Uterus (tissue), 4 donors: ENCODE measurements around the gene TSHZ2. TPM values are rescaled to one million over a fixed set of nuclear protein-coding genes. Genes with fewer than 3 reads are reported as not detected.

Experiments used
- DNase-seq, 2 donors: peaks; one replicate each; pipeline ENCODE4 v3.0.0-alpha.2; 2019 to 2020
- H3K27ac ChIP-seq, 2 donors: fragments of 200-600 bp; sonication (generic); 1 replicate in 1 of 2; 2 replicates in 1 of 2; pipeline ENCODE4 v1.5.1; 2016 to 2018
- H3K27me3 ChIP-seq, 2 donors: fragments of 200-600 bp; sonication (generic); one replicate each; pipeline ENCODE4 v1.5.1; 2018 to 2019; ENCODE audit warnings: control low read depth in 1 of 2
- H3K36me3 ChIP-seq, 2 donors: fragments of 200-600 bp; sonication (generic); one replicate each; pipeline ENCODE4 v1.5.1; 2019; ENCODE audit warnings: control low read depth in 1 of 2
- H3K4me1 ChIP-seq, 2 donors: fragments of 200-600 bp; sonication (generic); one replicate each; pipeline ENCODE4 v1.5.1; 2018 to 2019; ENCODE audit warnings: control low read depth in 1 of 2
- H3K4me3 ChIP-seq, 2 donors: fragments of 200-600 bp; sonication (generic); 1 replicate in 1 of 2; 2 replicates in 1 of 2; pipeline ENCODE4 v1.5.1; 2018 to 2019; ENCODE audit warnings: mild to moderate bottlenecking in 1 of 2
- H3K9me3 ChIP-seq, 2 donors: fragments of 200-600 bp; sonication (generic); one replicate each; pipeline ENCODE4 v1.5.1; 2019; ENCODE audit warnings: control low read depth in 1 of 2
- CTCF ChIP-seq, 4 experiments: fragments of 200-600 bp in 2 of 4; fragments of 450-650 bp in 2 of 4; sonication (generic) in 2 of 4; IDR thresholded peaks; one replicate each; pipeline ENCODE4 v1.5.1; 2016 to 2019; ENCODE audit warnings: antibody characterized with exemption in 4 of 4, mild to moderate bottlenecking in 2 of 4, moderate library complexity in 1 of 4
- POLR2A ChIP-seq, 2 donors: fragments of 450-650 bp; IDR thresholded peaks; one replicate each; pipeline ENCODE4 v1.6.1; 2016; ENCODE audit warnings: antibody characterized with exemption in 2 of 2, mild to moderate bottlenecking in 1 of 2, moderate library complexity in 1 of 2
- intact Hi-C: fragments of 100-400 bp; cut with DNase I; formaldehyde crosslinking; loops from one replicate; pipeline ENCODE4 v1.15.1; 2023; ENCODE audit warnings: low total_unique reads
- total RNA-seq, 4 donors: library from RNA; depleted of rRNA in 3 of 4; stranded (reverse); fragments of >200 nt in 3 of 4; gene quantifications; one replicate each; pipeline versions ENCODE4 v1.1.0 to v1.2.4, GENCODE V29; 2014 to 2023
- donor health status: DM: yes; HTN: yes; CAD: no.

The TSHZ2 gene
- total RNA-seq, 4 donors from 2014 or later, result 22.0 to 50.1 (median 33.1) TPM

GRCh38 chr20:53222932-53223331, 250.8 kb downstream of the TSHZ2 start:
- Histone ChIP-seq H3K4me1 (no peaks in the 10 kb centered on the region), H3K4me3 (no peak overlapping the region), H3K27me3 (no peaks in the 10 kb centered on the region), H3K9me3 (no peaks in the 10 kb centered on the region), H3K27ac (no peak overlapping the region), H3K36me3 (no peaks in the 10 kb centered on the region)
- intact Hi-C loops, result no loop called here
- no peak for TF ChIP-seq CTCF (IDR thresholded peaks at IDR 0.05)
- TF ChIP-seq POLR2A (IDR thresholded peaks at IDR 0.05), result no peak
- no peak for DNase-seq

DNA sequence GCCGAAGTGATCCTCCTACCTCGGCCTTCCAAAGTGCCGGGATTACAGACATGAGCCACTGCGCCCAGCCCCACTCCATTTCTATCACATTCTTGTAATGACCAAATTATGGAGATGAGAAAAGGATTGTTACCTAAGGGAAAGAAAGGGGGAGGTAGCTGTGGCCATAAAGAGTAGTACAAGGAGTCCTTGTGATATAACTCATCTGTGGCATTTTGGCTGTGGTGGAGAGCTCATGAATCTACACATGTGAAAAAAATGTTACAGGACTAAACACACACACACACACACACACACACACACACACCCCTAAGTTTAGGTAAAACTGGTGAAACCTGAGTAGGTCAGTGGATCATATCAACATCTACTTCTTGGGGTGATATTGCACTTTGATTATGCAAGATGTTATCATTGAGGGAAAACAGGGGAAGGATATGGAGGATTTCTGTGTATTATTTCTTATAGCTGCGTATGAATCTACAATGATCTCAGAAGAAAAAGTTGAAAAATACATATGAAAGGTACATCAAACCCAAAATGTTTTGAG, 251.5 kb downstream of the TSHZ2 start:
- TF ChIP-seq POLR2A (IDR thresholded peaks at IDR 0.05), result no peak
- TF ChIP-seq CTCF (IDR thresholded peaks at IDR 0.05), result no peak
- Histone ChIP-seq H3K4me3 (no peak overlapping the region), H3K27ac (no peak overlapping the region), H3K27me3 (no peaks in the 10 kb centered on the region), H3K9me3 (no peaks in the 10 kb centered on the region), H3K4me1 (no peaks in the 10 kb centered on the region), H3K36me3 (no peaks in the 10 kb centered on the region)
- DNase-seq, result no peak
- intact Hi-C loops, result no loop called here

GRCh38 chr20:53224851-53225250, 252.7 kb downstream of the TSHZ2 start:
- no peak overlapping the region for H3K27ac ChIP-seq
- H3K36me3 ChIP-seq, result no peaks in the 10 kb centered on the region
- no peaks in the 10 kb centered on the region for H3K4me1 ChIP-seq
- H3K27me3 ChIP-seq, result no peaks in the 10 kb centered on the region
- no peak overlapping the region for H3K4me3 ChIP-seq
- intact Hi-C loops, result no loop called here
- DNase-seq, result no peak
- H3K9me3 ChIP-seq, result no peaks in the 10 kb centered on the region
- TF ChIP-seq POLR2A (IDR thresholded peaks at IDR 0.05) (no peak), CTCF (IDR thresholded peaks at IDR 0.05) (no peak)

DNA sequence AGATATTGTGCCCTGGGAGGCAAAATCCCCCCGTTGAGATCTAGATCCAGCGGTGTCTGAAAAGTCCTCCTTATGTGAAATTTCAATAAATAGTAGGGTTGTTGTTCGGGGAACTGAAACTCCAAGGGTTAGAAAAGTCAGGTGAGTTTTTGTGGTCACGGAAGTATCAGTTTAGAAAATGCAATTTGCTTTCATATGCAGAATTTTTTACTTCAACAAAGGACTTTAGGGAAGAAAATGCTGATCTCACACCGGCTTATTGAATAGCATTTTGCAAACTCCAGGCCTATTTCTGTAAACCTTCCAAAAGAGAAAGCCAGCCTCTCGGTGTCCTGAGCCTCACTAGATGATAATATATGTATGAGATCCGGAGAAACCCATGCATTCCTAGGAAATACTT, 254.7 kb downstream of the TSHZ2 start:
- DNase-seq, result no peak
- no peaks in the 10 kb centered on the region for H3K9me3 ChIP-seq
- no peaks in the 10 kb centered on the region for H3K27me3 ChIP-seq
- intact Hi-C loops, result no loop called here
- H3K36me3 ChIP-seq, result no peaks in the 10 kb centered on the region
- TF ChIP-seq POLR2A (IDR thresholded peaks at IDR 0.05), result no peak
- TF ChIP-seq CTCF (IDR thresholded peaks at IDR 0.05), result no peak
- no peaks in the 10 kb centered on the region for H3K4me1 ChIP-seq
- H3K27ac ChIP-seq, result no peak overlapping the region
- H3K4me3 ChIP-seq, result no peak overlapping the region

GRCh38 chr20:53227523-53227922, 255.4 kb downstream of the TSHZ2 start:
- DNase-seq, result no peak
- Histone ChIP-seq H3K27me3 (no peaks in the 10 kb centered on the region), H3K27ac (no peak overlapping the region), H3K36me3 (no peaks in the 10 kb centered on the region), H3K9me3 (no peaks in the 10 kb centered on the region), H3K4me3 (no peak overlapping the region), H3K4me1 (no peaks in the 10 kb centered on the region)
- intact Hi-C loops, result no loop called here
- no peak for TF ChIP-seq POLR2A (IDR thresholded peaks at IDR 0.05)
- no peak for TF ChIP-seq CTCF (IDR thresholded peaks at IDR 0.05)
